Mesothelial cell of epicardium (in vitro differentiated cells): Measurements from ENCODE around the gene ADA. TPM values are rescaled to one million over a fixed set of nuclear protein-coding genes. Genes with fewer than 3 reads are reported as not detected.
A peak's percentile ranks its signal among the peaks of the same experiment; 100 is the strongest.

Experiments used
- DNase-seq, 2 experiments: peaks; one replicate each; pipeline ENCODE4 v3.0.0; 2021; ENCODE audit warnings: low spot score in 2 of 2; ENCODE audit not compliant: unreplicated experiment in 2 of 2
- H3K27ac Mint-ChIP-seq: 2 replicates; pipeline ENCODE4 v1.8.0; 2021; ENCODE audit warnings: mixed read lengths
- H3K27me3 Mint-ChIP-seq: 2 replicates; pipeline ENCODE4 v1.8.0; 2021; ENCODE audit warnings: low read depth, mixed read lengths
- H3K36me3 Mint-ChIP-seq: 2 replicates; pipeline ENCODE4 v1.8.0; 2021; ENCODE audit warnings: mixed read lengths
- H3K4me1 Mint-ChIP-seq: 2 replicates; pipeline ENCODE4 v1.8.0; 2021; ENCODE audit warnings: mixed read lengths
- H3K4me3 Mint-ChIP-seq: 2 replicates; pipeline ENCODE4 v1.8.0; 2021; ENCODE audit warnings: mild to moderate bottlenecking, moderate library complexity, mixed read lengths
- H3K9me3 Mint-ChIP-seq: 2 replicates; pipeline ENCODE4 v1.8.0; 2021; ENCODE audit warnings: mixed read lengths
- total RNA-seq: library from RNA; stranded (reverse); gene quantifications from 3 replicates; pipeline ENCODE4 v1.2.1, GENCODE V29; 2021
- TF ChIP-seq, protein P1 (sequence below): fragments of 200-600 bp; sonication (generic); IDR thresholded peaks from one replicate; pipeline ENCODE4 v1.5.0; 2021; ENCODE audit warnings: antibody characterized with exemption; ENCODE audit not compliant: unreplicated experiment

The ADA gene
- total RNA-seq, 1 donor from 2014 or later, result 21.7 TPM

DNA sequence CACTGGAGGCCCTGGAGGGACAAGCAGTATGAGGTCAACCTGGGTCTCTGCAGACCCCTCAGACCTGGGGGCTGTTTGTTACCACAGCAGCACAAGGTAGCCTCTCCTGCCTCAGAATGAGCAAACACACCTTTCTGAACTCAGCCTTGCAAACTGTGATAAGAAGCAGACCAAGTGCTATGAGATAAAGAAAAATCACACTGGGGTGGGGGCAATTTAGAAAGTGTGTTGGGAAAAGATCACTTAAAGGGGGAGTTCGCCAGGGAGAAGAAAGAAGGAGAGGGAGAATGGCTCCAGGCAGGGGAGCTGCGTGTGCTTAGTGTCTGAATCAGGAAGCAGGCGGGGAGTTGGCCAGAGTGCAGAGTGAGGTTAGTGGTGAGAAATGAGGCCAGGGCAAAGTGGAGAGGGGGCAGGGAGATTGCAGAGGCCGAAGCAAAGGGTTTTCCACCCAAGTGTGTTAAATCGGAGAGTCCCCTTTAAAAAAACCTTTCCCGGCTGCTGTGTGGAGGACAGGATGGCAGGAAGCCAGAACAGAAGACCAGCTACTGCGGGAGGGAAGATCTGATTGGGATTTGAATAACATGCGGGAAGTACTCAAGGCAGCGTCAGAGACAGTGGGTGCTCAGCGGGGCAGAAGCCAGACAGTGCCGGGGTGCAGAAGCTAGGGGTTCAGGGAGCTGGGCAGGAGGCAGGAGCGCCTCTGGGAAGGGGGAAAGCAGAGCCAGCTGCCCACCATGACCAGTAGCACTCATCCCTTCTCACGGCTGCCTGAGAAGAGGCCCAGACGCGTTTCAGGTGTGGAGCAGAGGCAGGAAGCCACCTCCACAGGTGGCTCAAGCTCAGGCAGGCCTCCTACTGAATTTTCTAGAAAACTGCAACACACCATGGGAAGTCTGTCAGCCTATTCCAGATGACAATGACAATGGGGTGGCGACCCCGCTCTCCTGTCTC, 9.0 kb downstream of the ADA start:
- peaks cover 4% of the 10 kb centered on the region for H3K9me3 Mint-ChIP-seq
- TF ChIP-seq, protein P1, sequence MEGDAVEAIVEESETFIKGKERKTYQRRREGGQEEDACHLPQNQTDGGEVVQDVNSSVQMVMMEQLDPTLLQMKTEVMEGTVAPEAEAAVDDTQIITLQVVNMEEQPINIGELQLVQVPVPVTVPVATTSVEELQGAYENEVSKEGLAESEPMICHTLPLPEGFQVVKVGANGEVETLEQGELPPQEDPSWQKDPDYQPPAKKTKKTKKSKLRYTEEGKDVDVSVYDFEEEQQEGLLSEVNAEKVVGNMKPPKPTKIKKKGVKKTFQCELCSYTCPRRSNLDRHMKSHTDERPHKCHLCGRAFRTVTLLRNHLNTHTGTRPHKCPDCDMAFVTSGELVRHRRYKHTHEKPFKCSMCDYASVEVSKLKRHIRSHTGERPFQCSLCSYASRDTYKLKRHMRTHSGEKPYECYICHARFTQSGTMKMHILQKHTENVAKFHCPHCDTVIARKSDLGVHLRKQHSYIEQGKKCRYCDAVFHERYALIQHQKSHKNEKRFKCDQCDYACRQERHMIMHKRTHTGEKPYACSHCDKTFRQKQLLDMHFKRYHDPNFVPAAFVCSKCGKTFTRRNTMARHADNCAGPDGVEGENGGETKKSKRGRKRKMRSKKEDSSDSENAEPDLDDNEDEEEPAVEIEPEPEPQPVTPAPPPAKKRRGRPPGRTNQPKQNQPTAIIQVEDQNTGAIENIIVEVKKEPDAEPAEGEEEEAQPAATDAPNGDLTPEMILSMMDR, result no peak
- peaks cover 10% of the 10 kb centered on the region for H3K36me3 Mint-ChIP-seq
- H3K27me3 Mint-ChIP-seq, result no peaks in the 10 kb centered on the region
- peak overlapping the region; percentile 22 for H3K4me3 Mint-ChIP-seq
- DNase-seq, result peak in 1 of 2 experiments; percentile 45
- peak overlapping the region; percentile 85 for H3K27ac Mint-ChIP-seq
- H3K4me1 Mint-ChIP-seq, result peaks cover 30% of the 10 kb centered on the region

- Mint-ChIP-seq H3K4me3 (no peak overlapping the region), H3K9me3 (peaks cover 4% of the 10 kb centered on the region), H3K4me1 (peaks cover 30% of the 10 kb centered on the region), H3K27ac (peak overlapping the region; percentile 91), H3K27me3 (no peaks in the 10 kb centered on the region), H3K36me3 (peaks cover 10% of the 10 kb centered on the region)
- DNase-seq, result no peak
- TF ChIP-seq, protein P1, result no peak
These were observed 10.2 kb downstream of the ADA start for GRCh38 chr20:44641325-44641724.

GRCh38 chr20:44640522-44640921, 11.0 kb downstream of the ADA start:
- TF ChIP-seq, protein P1, result no peak
- Mint-ChIP-seq H3K9me3 (peaks cover 4% of the 10 kb centered on the region), H3K36me3 (peaks cover 10% of the 10 kb centered on the region), H3K4me1 (peaks cover 30% of the 10 kb centered on the region), H3K4me3 (no peak overlapping the region), H3K27ac (no peak overlapping the region), H3K27me3 (no peaks in the 10 kb centered on the region)
- DNase-seq, result no peak

DNA sequence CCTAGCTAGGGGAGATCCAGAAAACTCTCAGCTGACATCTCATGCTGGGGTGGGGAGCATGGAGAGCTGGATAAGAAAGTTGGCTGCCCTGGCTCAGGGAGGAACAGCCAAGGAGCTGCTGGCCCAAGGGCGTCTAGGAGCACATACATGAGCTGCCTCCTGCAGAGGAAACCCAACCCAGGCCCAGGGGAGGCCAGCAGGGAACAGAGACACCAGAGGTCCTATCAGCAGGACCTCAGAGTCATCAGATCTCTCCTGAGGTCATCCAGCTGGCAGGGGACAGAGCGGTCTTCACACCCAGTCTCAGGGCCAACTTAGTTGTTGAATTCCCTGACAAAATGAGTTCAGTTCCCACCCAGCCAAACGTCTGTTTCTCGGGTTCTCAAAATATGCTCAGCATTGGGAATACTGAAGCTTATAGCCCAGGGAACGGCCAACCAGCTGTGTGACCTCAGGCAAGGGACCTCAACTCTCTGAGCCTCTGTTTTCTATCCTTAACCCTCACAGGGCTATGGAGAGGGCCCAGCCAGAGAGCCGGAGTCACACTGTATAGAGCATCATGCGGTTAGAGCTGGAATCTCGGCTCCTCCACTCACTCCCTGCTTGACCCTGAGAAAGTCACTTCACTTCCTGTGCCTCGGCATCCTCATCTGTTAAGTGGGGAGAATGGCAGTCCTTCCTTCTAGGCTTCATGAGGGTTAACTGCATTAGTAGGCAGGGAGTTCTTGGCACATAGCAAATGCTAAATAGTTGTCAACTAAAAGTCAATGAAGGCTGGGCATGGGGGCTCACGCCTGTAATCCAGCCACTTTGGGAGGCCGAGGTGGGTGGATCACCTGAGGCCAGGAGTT, 13.8 kb downstream of the ADA start:
- no peaks in the 10 kb centered on the region for H3K27me3 Mint-ChIP-seq
- H3K27ac Mint-ChIP-seq, result no peak overlapping the region
- H3K9me3 Mint-ChIP-seq, result peaks cover 4% of the 10 kb centered on the region
- H3K4me3 Mint-ChIP-seq, result no peak overlapping the region
- peaks cover 17% of the 10 kb centered on the region for H3K4me1 Mint-ChIP-seq
- TF ChIP-seq, protein P1, result no peak
- peaks cover 10% of the 10 kb centered on the region for H3K36me3 Mint-ChIP-seq
- no peak for DNase-seq

DNA sequence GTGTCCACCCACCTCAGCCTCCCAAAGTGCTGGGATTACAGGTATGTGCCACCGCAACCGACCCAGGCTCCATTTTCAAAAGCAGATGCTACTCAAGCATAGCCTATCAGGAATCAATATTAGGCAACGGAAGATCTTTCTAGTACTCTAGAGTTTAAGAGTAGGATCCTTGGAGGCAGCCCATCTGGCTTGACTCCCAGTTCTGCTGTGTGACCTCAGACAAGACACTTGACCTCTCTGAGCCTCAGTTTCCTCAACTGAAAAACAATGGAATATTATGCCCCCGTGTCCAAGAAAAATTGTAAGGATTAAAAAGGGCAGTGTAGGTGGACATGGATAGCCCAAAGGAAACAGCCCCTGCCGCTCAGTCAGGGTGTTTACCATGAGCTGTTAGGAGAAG, 14.5 kb downstream of the ADA start:
- H3K27ac Mint-ChIP-seq, result no peak overlapping the region
- DNase-seq, result no peak
- H3K4me1 Mint-ChIP-seq, result peaks cover 16% of the 10 kb centered on the region
- H3K36me3 Mint-ChIP-seq, result peaks cover 10% of the 10 kb centered on the region
- no peak overlapping the region for H3K4me3 Mint-ChIP-seq
- no peaks in the 10 kb centered on the region for H3K27me3 Mint-ChIP-seq
- TF ChIP-seq, protein P1, result no peak
- H3K9me3 Mint-ChIP-seq, result peaks cover 4% of the 10 kb centered on the region
